KG1 (cell line): Measurements from ENCODE around the gene TXNRD1.
"Not testable (repeated sequence)": the region's sequence is repeated elsewhere in the genome, so short reads cannot be mapped to it uniquely, and the experiment has no call there.

ENCODE experiments used
- DNase-seq: peaks from one replicate; lab custom pipeline; 2025; lab: John Stamatoyannopoulos, UW

Gene TXNRD1

DNA sequence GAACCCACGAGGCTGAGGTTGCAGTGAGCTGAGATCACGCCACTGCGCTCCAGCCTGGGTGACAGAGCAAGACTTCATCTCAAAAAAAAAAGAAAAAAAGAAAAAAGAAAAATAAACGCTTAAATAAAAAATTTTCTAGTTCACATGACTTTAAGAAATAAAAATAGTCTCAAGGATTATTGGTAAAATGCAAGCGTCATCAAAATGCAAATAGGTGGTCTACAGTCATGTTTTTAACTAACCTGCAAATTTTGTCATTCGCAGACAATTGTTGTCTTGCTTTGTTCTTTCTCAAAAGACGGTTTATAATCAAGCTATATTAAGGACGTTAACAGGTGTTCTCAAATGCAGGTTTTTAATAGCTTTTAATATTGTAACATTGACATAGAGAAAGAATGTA, 22.4 kb downstream of the TXNRD1 start:
- no peak for DNase-seq

DNA sequence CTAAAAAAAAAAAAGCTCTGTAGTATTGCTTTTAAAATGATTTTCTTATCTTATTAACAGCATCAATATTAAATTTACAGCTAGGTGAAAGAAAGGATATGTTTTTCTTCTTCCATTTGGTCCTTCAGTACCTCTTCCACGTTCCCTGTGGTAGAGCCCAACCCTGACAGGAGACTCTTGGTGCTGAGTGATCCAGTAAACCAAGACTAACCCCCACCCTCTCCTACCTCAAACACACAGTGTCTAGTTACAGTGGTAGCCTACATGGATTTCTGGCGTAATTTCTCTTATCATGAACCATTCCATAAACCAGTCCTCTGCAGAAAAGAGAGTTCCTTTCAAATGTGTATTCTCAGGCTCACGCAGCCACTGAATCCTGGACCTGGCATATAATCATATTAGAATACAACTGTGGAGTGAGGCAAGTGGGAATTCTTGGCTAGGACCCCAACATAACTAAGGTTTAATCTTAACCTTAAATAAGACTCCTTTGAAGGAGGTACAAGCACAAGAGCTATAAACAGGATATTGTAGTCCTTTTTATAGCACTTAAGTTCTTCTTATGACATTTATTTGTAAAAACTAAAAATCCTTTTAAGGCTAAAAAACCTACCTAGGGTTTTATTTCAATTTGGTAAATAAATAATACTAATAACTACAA, 27.1 kb downstream of the TXNRD1 start:
- no peak for DNase-seq

DNA sequence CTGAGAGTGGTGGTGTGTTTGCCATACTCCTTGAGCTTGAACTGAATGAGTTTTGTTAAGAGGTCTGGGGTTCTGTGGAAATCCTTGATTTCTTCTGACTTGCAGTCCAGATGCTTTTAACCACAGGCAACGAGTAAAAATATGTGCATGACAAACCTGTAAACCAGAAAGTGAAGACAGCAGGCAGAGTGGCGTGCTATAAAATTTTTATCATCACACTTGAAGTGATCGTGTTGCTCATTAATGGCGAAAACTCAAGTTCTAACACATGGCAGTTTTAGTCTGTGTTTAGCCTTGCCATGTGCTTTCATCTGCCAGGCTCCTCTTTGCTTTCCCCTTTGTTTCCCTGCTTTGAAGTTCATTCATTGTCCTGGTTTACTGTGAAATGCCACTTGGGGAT, 28.0 kb downstream of the TXNRD1 start:
- DNase-seq, result no peak

DNA sequence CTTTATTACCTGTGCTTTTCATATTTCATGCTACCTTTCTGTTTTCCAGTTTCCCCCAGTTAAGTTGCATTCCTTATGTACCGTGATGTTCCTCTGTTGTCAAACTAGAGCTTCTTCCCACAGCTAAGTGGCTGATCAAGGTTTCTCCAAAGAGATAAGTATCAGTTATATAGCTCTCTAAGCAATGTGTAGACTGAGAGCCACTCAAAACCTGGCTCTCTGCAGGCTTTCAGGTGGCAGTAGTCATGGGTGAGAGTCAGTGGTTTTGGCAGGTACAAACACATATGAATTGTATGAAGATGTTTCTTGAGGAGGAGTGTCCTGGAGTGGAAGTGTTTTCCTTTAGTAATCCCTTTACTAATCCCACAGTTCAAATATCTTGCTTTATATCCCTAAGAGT, 28.4 kb downstream of the TXNRD1 start:
- DNase-seq, result no peak

DNA sequence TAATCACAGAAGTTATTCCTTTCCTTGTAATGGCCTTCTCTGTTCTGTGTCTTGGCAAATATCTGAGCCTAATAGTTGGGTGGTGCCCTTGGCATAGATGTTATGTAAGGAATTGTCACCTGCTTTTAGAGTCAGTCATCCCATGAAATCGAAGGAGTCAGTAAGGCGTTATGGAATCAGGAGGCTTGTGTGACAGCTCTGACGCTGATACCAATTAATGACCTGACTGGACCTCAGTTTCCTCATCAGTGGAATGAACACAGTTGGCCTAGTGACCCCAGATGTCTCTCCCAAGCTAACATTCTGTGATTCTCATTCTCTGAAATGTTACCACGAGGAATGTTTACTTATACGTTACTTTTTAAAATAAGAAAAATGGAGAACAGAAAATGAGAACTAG, 32.1 kb downstream of the TXNRD1 start:
- no peak for DNase-seq

DNA sequence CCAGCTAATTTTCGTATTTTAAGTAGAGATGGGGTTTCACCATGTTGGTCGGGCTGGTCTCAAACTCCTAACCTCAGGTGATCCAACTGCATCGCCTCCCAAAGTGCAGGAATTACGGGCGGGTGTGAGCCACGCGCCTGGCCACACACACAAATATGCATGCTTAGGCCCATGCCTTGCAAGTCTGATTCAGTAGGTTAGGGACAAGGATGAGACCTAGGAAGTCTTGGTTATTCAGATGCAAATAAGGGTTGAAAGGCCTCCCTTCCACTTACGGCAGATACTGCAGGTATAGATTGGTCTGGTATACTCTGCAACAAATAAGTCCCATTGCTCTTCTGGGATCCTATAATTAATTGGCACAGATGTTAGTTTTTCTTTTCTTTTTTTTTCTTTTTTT, 32.9 kb downstream of the TXNRD1 start:
- no peak for DNase-seq

DNA sequence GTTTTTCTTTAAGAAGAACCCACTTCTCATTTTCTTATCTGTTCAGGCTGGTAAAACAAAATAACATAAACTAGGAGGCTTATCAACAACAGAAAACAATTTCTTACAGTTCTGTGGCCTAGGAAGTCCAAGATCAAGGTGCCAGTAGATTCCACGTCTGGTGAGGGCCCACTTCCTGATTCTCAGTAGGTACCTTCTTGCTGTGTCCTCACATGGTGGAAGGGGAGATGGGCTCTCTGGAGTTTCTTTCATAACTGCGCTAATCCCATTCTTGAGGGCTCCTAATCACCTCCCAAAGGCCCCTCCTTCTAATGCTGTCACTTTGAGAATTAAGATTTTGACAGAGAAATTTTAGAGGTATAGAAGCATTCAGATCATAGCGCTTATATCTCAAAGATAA, 33.4 kb downstream of the TXNRD1 start:
- no peak for DNase-seq

DNA sequence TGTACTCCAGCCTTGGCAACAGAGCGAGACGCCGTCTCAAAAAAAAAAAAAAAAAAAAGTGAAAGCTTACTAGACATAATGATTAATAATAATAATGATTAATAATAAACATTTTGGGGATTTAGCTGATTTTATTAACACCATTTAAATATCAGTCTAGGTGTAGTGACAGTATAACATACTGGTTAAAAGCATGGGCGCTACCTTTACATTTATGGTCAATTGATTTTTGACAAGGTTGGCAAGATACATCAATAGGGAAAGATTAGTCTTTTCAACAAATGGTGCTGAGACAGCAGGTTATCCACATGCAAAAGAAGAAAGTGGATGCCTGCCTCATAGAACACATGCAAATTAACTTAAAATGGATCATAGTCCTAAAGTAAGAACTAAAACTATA, 34.3 kb downstream of the TXNRD1 start:
- DNase-seq, result no peak

DNA sequence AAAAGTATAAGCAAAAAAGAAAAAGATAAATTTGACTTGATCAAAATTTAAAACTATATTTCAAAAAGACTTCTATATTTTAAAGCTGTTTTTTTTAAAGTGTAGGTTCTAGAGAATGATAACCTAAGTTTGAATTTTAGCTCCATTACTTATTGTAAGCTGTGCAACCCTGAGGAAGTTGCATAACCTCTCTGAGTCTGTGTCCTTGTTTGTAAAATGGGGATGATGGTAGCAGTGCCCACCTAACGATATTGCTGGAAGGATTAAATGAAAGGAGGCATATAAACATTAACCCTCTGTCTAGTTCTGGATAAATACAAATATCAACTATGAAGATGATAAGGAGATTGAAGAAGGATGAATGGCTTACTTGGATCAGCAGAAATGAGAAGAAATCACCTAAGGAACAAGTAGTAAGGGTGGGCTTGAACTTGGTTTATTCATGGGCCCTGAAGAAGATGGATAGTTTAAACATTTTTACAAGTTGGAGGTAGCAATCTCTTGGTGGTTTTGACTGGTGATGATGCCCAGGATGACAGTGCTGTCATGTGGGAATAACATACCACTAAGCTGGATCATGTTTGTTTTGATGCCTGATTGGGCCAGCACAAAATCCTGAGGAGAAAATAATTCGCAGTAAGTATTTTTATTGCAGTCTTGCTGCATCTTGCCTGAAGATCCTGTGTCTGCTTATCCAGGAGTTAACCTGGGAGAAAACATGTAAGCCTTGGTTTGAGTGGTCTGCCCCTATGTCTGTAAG, 35.0 kb downstream of the TXNRD1 start:
- no peak for DNase-seq

DNA sequence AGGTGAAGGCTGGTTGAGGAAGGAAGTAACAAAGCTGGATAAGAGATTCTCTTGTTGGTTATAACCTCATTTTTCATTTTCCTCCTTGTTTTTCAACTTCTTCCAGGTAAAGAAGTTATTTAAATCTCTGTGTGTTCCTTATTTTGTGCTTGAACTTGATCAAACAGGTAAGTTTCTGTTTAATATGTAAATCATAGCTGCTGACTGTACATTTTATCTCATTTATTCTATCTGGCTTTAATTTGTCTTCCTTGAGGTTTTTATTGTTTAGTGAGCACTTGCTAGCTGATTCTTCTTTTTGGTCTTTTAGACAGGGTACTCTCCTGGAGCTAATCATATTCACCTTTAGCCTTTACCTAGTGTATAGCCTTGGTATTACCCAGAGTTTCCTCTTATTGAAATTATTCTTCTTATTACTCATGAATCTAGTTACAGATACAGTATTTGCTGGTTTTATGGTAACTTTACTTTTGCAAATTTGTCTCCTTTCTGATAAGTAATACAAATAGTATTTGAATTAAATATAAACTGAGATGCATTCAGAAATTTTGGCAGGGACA, 42.4 kb downstream of the TXNRD1 start:
- DNase-seq, result no peak

DNA sequence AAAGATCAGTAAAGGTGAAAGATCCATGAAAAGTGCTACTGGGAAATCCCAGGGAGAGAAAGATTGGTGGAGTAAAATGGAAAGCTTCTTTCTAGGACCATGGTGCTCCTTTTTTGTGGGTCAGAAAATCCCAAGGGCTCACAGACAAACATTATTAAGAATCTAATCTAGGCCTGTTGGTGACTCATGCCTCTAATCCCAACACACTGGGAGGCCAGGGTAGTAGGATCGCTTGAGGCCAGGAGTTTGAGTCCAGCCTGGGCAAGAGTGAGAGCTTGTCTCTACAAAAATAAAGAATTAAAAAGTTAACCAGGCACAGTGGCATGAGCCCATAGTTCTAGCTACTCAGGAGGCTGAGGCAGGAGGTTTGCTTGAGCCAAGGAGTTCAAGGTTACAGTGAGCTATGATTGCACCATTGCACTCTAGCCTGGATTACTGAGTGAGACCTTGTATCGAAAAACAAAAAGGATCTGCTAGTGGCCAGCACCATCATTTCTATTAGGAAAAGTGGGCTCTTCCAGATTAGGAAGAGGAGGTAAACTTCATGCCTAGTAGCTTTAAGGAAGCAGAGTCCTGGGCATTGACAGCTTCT, 43.0 kb downstream of the TXNRD1 start:
- no peak for DNase-seq

DNA sequence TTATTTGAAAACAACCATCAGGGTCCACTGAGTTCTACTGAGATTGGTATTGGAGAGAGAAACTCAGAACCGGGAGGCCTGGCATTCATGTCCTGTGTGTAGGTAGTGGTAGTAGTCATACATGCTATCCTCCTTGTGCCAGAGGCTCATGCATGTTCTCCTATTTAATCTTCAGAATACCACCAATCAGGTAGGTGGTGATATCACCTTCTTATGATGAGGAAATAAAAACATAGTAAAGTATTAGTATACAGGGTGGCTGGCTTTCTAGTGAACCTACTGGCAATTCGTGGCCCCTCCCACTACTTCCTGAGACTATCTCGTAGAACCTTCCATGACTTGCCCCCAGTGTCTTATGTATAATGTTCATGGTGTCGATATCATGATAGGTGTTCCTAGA, 47.4 kb downstream of the TXNRD1 start:
- DNase-seq, result no peak

DNA sequence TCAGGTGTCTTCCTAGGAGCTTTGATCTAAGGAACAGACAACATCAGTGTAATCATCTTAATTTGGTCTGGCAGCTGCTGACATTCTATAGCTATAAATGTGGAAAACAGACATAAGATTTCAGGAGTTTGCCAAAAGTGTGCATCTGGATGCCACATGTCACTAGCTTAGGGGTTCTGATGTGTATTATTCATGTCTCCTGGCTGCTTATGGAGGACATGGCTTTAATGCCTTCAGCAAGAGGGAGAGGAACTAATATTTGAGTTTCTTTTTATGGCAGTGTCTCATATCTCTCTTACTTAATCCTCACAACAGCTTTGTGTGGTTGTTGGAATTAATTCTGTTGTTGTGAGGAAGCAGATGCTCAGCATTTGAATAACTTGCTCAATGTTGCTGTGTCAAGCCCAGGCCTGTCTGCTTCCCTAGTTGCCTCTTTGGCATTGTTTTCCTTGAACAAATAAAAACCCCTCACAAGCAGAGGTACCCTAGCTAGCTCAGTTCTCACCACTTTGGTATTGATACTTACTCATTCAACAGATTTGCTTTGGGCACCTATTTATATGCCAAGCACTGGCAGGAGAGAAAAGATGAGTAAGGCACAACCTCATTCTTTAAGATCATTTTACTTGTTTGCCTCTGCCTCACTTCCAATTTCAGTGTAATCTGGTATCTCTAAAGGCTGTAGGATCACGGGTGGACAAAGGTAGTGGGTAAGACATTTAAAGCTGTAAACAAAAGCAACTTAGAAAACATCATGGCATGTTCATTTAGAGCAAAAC, 48.2 kb downstream of the TXNRD1 start:
- no peak for DNase-seq

DNA sequence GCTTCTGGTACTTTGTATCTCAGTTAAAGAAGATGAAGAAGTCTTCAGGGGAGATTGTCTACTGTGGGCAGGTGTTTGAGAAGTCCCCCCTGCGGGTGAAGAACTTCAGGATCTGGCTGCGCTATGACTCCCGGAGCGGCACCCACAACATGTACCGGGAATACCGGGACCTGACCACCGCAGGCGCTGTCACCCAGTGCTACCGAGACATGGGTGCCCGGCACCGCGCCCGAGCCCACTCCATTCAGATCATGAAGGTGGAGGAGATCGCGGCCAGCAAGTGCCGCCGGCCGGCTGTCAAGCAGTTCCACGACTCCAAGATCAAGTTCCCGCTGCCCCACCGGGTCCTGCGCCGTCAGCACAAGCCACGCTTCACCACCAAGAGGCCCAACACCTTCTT, 49.9 kb downstream of the TXNRD1 start:
- not testable (repeated sequence) for DNase-seq

DNA sequence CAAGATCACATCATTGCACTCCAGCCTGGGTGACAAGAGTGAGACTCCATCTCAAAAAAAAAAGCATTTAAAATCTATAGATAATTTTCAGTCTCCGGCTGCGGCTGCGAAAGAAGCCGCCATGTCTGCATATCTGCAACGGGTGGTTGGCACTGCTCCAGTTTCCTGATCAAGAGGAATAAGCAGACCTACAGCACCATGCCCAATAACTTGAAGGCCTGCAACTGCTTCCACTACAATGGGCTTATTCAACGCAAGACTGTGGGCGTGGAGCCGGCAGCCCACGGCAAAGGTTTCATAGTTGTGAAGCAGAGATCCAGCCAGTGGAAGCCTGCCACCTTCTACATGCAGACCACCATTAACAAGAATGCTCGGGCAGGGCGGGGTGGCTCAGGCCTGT, 57.4 kb downstream of the TXNRD1 start:
- no peak for DNase-seq

DNA sequence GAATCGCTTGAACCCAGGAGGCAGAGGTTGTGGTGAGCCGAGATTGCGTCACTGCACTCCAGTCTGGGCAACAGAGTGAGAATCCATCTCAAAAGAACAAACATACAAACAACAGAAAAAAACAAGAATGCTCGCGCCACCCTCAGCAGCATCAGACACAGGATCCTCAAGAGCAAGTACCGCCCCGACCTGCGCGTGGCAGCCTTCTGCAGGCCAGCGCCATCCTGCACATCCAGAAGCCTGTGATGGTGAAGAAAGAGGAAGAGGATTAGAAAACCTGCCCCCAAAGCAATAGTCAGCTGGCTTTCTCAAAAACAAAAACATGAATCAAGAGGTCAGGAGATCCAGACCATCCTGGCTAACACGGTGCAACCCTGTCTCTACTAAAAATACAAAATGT, 57.9 kb downstream of the TXNRD1 start:
- DNase-seq, result no peak

DNA sequence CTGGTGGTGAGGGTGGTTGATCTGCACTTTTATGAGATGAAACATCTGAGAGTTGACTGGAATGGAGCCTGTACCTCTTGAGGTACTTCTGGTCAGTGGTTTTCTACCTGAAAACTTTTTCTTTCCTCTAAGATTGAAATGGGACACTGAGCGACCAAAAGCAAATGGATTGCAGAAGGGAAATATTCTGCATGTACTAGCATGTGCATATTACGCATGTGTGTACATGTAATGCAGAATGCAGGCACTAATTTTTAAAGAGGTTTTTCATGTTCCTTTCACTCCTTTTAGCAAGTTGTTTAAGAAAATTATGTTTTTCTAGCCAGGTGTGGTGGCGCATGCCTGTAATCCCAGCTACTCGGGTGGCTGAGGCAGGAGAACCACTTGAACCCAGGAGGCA, 59.2 kb downstream of the TXNRD1 start:
- DNase-seq, result no peak

DNA sequence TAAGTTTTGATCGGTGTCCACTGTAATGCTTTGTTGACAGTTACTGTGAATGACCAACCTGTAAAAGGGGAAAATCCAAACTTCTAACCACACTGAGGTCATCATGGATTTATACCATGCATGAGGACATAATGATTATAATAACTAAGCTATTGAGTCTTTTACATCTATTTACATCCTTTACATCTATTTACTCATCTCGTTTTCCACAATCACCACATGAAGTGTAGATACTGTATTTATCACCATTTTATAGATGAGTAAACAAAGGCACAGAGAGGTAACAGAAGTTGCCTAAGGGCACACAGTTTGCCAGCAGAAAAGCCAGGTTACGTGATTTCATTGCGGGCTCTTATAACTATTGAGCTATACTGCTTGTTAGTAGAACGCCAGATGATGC, 60.1 kb downstream of the TXNRD1 start:
- DNase-seq, result no peak

DNA sequence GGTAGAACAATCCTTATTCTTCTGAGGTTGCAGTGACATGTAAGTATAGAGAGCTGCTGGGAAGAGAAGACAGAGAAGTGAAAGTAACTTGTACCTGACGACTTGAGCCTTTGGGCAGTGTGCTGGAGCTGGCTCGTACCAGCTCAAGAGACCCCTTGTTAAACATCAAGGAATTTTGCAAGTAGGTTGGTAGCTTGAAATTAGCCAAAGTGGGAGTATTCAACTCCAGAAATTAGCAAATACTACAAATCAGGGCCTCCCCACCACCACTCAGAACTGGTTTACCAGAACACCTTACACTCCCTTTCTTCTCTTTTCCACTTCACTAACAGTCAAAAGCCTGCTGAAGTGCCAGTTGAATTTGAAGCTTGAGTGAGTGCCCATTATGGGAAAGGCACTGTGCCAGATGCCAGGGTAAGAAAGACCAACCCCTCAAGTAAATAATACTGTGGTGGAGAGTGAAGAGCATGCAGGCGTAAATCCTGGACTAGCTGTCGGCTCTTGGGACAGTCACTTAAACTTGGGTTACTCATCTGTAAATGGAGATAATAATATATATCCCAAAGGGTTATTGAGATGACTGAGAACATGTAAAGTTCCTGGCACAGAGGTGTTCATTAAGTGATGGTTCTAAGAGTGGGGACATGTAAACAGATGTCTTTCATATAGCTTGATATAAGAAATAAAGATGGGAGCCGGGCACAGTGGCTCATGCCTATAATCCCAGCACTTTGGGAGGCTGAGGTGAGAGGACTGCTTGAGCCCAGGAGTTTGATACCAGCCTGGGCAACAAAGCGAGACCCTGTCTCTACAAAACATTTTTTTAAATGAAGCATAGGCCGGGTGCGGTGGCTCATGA, 60.9 kb downstream of the TXNRD1 start:
- no peak for DNase-seq

DNA sequence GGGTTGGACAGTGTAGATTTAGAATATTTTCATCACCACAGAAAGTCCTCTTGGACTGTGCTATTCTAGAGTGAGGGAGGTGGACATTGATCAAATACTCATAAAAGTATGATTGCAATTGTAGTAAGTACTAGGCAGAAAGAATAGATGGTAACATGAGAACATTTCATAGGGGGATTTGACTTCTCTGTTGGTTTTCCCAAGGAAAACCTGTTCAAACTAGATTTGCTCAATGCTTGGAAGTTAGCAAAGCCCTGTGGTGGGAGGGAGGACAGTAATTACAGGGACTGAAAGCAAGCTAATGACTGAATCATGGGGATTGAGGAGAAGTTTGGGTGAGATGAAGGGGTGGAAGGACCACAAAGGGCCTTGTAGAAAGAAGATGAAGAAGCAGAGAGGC, 63.6 kb downstream of the TXNRD1 start:
- DNase-seq, result no peak

DNA sequence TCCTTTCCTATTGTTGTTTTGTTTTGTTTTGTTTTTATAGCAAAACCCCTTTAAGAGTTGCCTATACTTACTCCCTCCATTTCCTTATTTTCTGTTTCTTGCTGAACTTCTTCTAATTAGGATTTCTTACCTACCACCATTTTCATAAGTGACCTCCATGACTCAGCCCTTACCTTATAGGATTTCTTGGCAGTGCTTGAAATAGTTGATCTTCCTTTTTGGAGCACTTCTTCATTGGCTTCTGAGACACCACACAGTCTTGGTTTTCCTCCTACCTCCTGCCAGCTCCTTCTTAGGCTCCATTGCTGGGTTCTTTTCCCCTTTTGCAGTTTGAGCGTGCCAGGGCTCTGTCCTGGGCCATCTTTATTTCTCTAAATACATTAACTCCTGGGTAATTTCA, 64.5 kb downstream of the TXNRD1 start:
- DNase-seq, result no peak
